SK-N-MC (cell line): ENCODE data around the gene S100B.

Source experiments
- DNase-seq: peaks from one replicate; pipeline ENCODE4 v3.0.0-alpha.2; 2011; ENCODE audit warnings: low read depth, low spot score
- H3K27ac ChIP-seq: fragments of 200-600 bp; sonication (generic); 2 replicates; pipeline ENCODE4 v1.5.1; 2016; ENCODE audit warnings: mixed run types
- H3K36me3 ChIP-seq: fragments of 200-600 bp; sonication (generic); 2 replicates; pipeline ENCODE4 v1.6.1; 2017; ENCODE audit warnings: antibody characterized with exemption, low read length, mixed read lengths; ENCODE audit not compliant: insufficient read depth
- H3K4me3 ChIP-seq: fragments of 200-600 bp; sonication (generic); 2 replicates; pipeline ENCODE4 v1.5.1; 2016
- H3K9ac ChIP-seq: fragments of 200-600 bp; sonication (generic); 2 replicates; pipeline ENCODE4 v1.8.0; 2017; ENCODE audit warnings: mixed run types, mixed read lengths; ENCODE audit not compliant: insufficient read length
- H3K9me3 ChIP-seq: fragments of 200-600 bp; sonication (generic); 2 replicates; pipeline ENCODE4 v1.6.1; 2017; ENCODE audit warnings: low read depth, mild to moderate bottlenecking, antibody characterized with exemption, low read length, moderate library complexity, mixed read lengths
- EZH2 ChIP-seq: fragments of 200-600 bp; sonication (generic); IDR thresholded peaks from one replicate; pipeline ENCODE4 v1.6.1; 2017; ENCODE audit warnings: antibody characterized with exemption
- FOXP2 ChIP-seq: optimal IDR thresholded peaks from 2 replicates; pipeline ENCODE3; 2011; ENCODE audit warnings: mild to moderate bottlenecking, moderate library complexity; ENCODE audit not compliant: insufficient read depth; ENCODE audit errors: extremely low read length, control extremely low read depth
- POLR2AphosphoS5 ChIP-seq: IDR thresholded peaks from 2 replicates; pipeline ENCODE4 v1.6.1; 2012; ENCODE audit warnings: mild to moderate bottlenecking, low read depth, low read length, borderline replicate concordance

S100B gene

DNA sequence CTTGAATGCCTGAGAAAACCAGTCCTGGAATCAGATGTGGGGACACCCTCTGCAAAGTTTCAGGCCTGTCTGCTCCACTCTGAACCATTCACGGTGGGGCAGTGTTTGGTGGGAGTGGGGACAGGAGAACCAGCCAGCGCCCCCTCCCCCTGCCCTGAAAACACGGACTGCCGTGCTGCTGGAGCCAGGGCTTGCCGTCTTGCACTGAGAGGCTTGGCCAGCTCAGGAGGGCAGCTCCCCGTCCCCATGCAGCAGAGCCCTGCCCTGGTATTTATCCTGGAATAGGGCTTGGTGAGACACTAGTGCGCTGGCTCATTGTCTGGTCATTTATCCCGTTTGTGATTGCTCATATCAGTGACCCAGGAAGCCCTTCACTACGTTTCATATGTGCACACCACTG lies 3.9 kb downstream of the S100B start:
- no peak overlapping the region for H3K9ac ChIP-seq
- TF ChIP-seq POLR2AphosphoS5: no peak
- TF ChIP-seq EZH2: no peak
- no peak for TF ChIP-seq FOXP2
- H3K9me3 ChIP-seq: no peaks in the 10 kb centered on the region
- H3K4me3 ChIP-seq: no peak overlapping the region
- DNase-seq: no peak
- no peaks in the 10 kb centered on the region for H3K36me3 ChIP-seq
- no peak overlapping the region for H3K27ac ChIP-seq

- H3K36me3 ChIP-seq: no peaks in the 10 kb centered on the region
- H3K9ac ChIP-seq: no peak overlapping the region
- H3K27ac ChIP-seq: no peak overlapping the region
- no peak for TF ChIP-seq POLR2AphosphoS5
- no peak for TF ChIP-seq FOXP2
- no peak for TF ChIP-seq EZH2
- no peak for DNase-seq
- no peaks in the 10 kb centered on the region for H3K9me3 ChIP-seq
- no peak overlapping the region for H3K4me3 ChIP-seq
Observed at GRCh38 chr21:46600305-46600704, 4.6 kb downstream of the S100B start.

DNA sequence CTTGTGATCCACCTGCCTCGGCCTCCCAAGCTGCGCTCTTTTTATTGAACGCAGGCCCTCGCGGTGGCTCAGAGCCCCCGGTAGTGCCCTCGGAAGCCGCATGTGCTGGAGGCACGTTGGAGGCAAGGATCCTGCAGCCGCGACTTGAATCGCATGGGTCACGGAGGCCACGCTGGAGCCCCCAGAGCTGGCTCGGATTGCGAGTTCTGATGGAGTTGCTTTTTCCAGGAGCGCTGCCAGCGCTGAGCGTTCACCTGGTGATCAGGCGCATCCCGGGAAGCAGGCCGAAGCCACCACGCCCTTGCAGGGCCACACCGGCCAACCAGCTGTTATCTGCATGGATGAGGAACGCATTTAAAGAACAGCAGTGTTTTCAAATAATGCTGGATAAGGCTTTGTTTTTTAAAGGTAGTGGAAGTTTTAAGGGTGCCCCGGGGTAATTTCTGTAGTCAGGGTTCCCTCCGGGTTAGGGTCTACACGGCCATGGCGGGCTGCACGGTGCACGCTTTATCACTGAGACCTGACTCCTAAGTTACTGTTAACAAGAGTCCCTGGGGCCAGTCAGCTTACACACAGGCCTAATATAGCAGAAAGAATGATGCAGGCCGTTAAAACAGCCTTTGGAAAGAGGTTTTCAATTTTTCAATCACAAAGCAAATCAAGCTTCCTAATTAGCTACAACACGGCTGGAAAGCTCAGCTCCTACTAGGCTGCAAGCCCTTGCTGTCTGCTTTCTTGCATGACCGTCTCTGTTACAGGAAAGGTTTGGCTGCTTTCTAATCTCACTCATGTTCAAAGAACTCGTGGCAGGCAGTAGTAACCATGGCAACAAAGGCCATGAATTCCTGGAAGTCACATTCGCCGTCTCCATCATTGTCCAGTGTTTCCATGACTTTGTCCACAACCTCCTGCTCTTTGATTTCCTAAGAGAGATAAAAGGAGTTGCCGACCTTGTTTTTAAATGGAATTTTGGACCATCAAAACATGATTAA lies 6.0 kb downstream of the S100B start:
- DNase-seq: no peak
- no peak overlapping the region for H3K9ac ChIP-seq
- H3K36me3 ChIP-seq: no peaks in the 10 kb centered on the region
- H3K9me3 ChIP-seq: no peaks in the 10 kb centered on the region
- no peak overlapping the region for H3K4me3 ChIP-seq
- no peak overlapping the region for H3K27ac ChIP-seq
- no peak for TF ChIP-seq FOXP2
- no peak for TF ChIP-seq POLR2AphosphoS5
- no peak for TF ChIP-seq EZH2

- Histone ChIP-seq H3K36me3 (no peaks in the 10 kb centered on the region), H3K27ac (no peak overlapping the region), H3K9me3 (no peaks in the 10 kb centered on the region), H3K4me3 (no peak overlapping the region), H3K9ac (no peak overlapping the region)
- DNase-seq: no peak
- TF ChIP-seq FOXP2 (no peak), EZH2 (no peak), POLR2AphosphoS5 (no peak)
Observed at GRCh38 chr21:46597896-46598343, 7.0 kb downstream of the S100B start.

GRCh38 chr21:46597031-46597430 lies 7.9 kb downstream of the S100B start:
- DNase-seq: no peak
- no peaks in the 10 kb centered on the region for H3K36me3 ChIP-seq
- TF ChIP-seq POLR2AphosphoS5 (no peak), FOXP2 (no peak), EZH2 (no peak)
- H3K9me3 ChIP-seq: no peaks in the 10 kb centered on the region
- no peak overlapping the region for H3K9ac ChIP-seq
- no peak overlapping the region for H3K4me3 ChIP-seq
- H3K27ac ChIP-seq: no peak overlapping the region

DNA sequence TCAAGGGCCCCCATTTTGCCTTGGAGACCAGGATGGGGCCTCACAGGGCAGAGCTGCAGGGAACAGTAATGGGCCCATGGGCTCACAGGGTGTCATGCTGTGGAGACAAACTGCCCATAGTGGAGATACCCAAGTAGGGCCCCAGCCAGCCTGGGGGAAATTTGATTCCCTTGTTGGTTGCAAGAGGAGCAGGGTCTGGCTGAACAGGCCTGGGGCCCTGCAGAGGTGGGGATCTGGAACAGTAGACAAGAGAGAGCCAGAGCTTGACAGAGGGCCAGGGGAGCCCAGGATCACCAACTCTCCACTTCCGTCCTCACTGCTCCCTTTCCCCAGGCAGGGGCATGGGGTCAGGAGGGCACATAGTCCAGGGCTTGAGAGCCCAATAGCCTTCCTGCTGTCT lies 8.7 kb downstream of the S100B start:
- DNase-seq: no peak
- no peak overlapping the region for H3K4me3 ChIP-seq
- TF ChIP-seq EZH2: no peak
- no peak for TF ChIP-seq FOXP2
- no peak for TF ChIP-seq POLR2AphosphoS5
- H3K27ac ChIP-seq: no peak overlapping the region
- H3K9ac ChIP-seq: no peak overlapping the region
- no peaks in the 10 kb centered on the region for H3K9me3 ChIP-seq
- H3K36me3 ChIP-seq: no peaks in the 10 kb centered on the region

DNA sequence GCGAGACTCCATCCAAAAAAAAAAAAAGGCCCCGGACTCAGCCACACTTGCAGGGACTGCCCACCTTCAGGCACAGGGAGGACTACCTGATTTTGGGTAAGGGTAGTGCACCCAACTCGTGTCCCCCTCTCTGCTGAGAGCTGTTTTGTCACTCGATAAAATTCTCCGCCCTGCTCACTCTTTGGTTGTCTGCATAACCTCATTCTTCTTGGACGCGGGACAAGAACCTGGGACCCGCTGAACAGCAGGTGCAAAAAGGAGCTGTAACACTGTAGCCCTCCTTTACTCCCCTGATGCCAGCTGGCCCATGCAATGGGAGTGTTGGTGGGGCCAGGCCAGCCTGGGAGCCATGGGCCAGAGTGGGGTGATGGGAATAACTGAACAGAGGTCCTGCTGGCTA lies 10.6 kb downstream of the S100B start:
- Histone ChIP-seq H3K27ac (no peak overlapping the region), H3K36me3 (no peaks in the 10 kb centered on the region), H3K9ac (no peak overlapping the region), H3K4me3 (no peak overlapping the region), H3K9me3 (no peaks in the 10 kb centered on the region)
- no peak for TF ChIP-seq EZH2
- no peak for TF ChIP-seq POLR2AphosphoS5
- no peak for TF ChIP-seq FOXP2
- no peak for DNase-seq

DNA sequence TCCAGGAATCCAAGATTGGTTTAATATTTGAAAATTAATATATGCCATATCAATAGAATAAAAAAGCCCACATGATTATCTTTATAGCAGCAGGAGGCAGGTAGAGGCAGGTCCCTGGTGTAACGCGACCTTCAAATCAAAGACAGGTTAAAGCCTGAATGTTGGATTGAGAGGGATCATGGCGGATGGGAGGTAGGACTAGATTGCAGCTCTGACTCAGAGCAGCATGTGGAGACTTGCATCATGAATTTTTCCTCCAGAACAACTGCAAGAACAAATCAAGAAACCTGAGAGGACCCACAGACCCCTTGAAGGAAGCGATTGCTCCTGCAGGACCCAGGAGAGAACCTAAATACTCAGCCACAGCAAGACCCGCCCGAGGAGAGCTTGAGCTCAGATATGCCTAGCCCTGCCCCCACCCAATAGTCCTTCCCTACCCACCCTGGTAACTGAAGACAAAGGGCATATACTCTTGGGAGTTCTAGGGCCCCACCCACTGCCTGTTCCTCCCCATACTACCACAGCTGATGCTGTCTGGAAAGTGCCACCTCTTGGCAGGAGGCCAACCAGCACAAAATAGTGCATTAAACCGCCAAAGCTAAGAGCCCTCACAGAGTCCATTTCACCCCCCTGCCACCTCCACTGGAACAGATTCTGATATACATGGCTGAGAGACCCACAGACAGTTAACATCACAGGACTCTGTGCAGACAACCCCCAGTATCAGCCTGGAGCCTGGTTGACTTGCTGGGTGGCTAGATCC lies 19.5 kb downstream of the S100B start:
- Histone ChIP-seq H3K9ac (no peak overlapping the region), H3K27ac (no peak overlapping the region), H3K4me3 (no peak overlapping the region; the same call in 1 of the 2 replicates), H3K9me3 (peaks cover 5% of the 10 kb centered on the region), H3K36me3 (no peaks in the 10 kb centered on the region; the same call in 1 of the 2 replicates)
- no peak for TF ChIP-seq EZH2
- TF ChIP-seq FOXP2: no peak
- TF ChIP-seq POLR2AphosphoS5: 0 out of 2 replicates have a peak, but pooled peaks have one; percentile 12
- no peak for DNase-seq
